Measurements from ENCODE around the gene FOLR3. TPM values are rescaled to one million over a fixed set of nuclear protein-coding genes. Genes with fewer than 3 reads are reported as not detected.
A peak's percentile ranks its signal among the peaks of the same experiment; 100 is the strongest.
"Not testable (repeated sequence)": the region's sequence is repeated elsewhere in the genome, so short reads cannot be mapped to it uniquely, and the experiment has no call there.

The FOLR3 gene
- total RNA-seq, 1 experiment from 2014 or later: 0.17 TPM

- peak; percentile 33 for DNase-seq (ENCODE audit: low read depth)
These were observed 12.3 kb upstream of the FOLR3 start for GRCh38 chr11:72123117-72123653.

- DNase-seq (ENCODE audit: low read depth): no peak
These were observed 11.5 kb upstream of the FOLR3 start for GRCh38 chr11:72124046-72124445.

- DNase-seq (ENCODE audit: low read depth): no peak
These were observed 9.6 kb upstream of the FOLR3 start for GRCh38 chr11:72125956-72126355.

GRCh38 chr11:72127923-72128322 is 7.6 kb upstream of the FOLR3 start:
- no peak for DNase-seq (ENCODE audit: low read depth)

GRCh38 chr11:72129381-72129780 is 6.1 kb upstream of the FOLR3 start:
- DNase-seq (ENCODE audit: low read depth): no peak

- DNase-seq (ENCODE audit: low read depth): no peak
These were observed 2.9 kb upstream of the FOLR3 start for GRCh38 chr11:72132646-72133045.

GRCh38 chr11:72135891-72136683 is 562 bp downstream of the FOLR3 start:
- no peak for DNase-seq (ENCODE audit: low read depth)

GRCh38 chr11:72136684-72137262 is 1.2 kb downstream of the FOLR3 start:
- no peak for DNase-seq (ENCODE audit: low read depth)

GRCh38 chr11:72138821-72139390 is 3.4 kb downstream of the FOLR3 start:
- no peak for DNase-seq (ENCODE audit: low read depth)

- DNase-seq (ENCODE audit: low read depth): no peak
These were observed 4.0 kb downstream of the FOLR3 start for GRCh38 chr11:72139500-72139899.

- DNase-seq (ENCODE audit: low read depth): peak; percentile 83
These were observed 5.1 kb downstream of the FOLR3 start for GRCh38 chr11:72140661-72141060.

- DNase-seq (ENCODE audit: low read depth): peak; percentile 98
These were observed 5.5 kb downstream of the FOLR3 start for GRCh38 chr11:72141066-72141465.

- DNase-seq (ENCODE audit: low read depth): peak; percentile 61
These were observed 6.6 kb downstream of the FOLR3 start for GRCh38 chr11:72142086-72142485.

GRCh38 chr11:72142543-72142942 is 7.0 kb downstream of the FOLR3 start:
- DNase-seq (ENCODE audit: low read depth): peak; percentile 44

- DNase-seq (ENCODE audit: low read depth): peak; percentile 81
These were observed 9.5 kb downstream of the FOLR3 start for GRCh38 chr11:72144807-72145565.

GRCh38 chr11:72146625-72147024 is 11.1 kb downstream of the FOLR3 start:
- no peak for DNase-seq (ENCODE audit: low read depth)

GRCh38 chr11:72150882-72151281 is 15.4 kb downstream of the FOLR3 start:
- DNase-seq (ENCODE audit: low read depth): no peak

- DNase-seq (ENCODE audit: low read depth): not testable (repeated sequence)
These were observed 18.3 kb downstream of the FOLR3 start for GRCh38 chr11:72153874-72154273.

GRCh38 chr11:72154816-72155215 is 19.3 kb downstream of the FOLR3 start:
- DNase-seq (ENCODE audit: low read depth): no peak

- DNase-seq (ENCODE audit: low read depth): no peak
These were observed 20.2 kb downstream of the FOLR3 start for GRCh38 chr11:72155751-72156150.

GRCh38 chr11:72157131-72157530 is 21.6 kb downstream of the FOLR3 start:
- no peak for DNase-seq (ENCODE audit: low read depth)

GRCh38 chr11:72160319-72160718 is 24.8 kb downstream of the FOLR3 start:
- DNase-seq (ENCODE audit: low read depth): no peak
